Endothelial cell of umbilical vein (primary cell): Measurements from ENCODE around the gene CAPN14. TPM values are rescaled to one million over a fixed set of nuclear protein-coding genes. Genes with fewer than 3 reads are reported as not detected.

Source experiments
- BruUV-seq: library from RNA; stranded (reverse); fragments of 400-500 nt; replicated peaks from 2 replicates; lab custom pipeline; 2021; lab: Mats Ljungman, UMichigan
- CTCF ChIA-PET: fragments of 300-600, 350-600 bp; sonication (Branson Sonifier 250); formaldehyde crosslinking; loops from one replicate; lab custom pipeline; 2021; ENCODE audit warnings: antibody characterized with exemption, inconsistent platforms; lab: Charles Lee
- POLR2A ChIA-PET: fragments of 300-600, 350-600 bp; sonication (Branson Sonifier 250); formaldehyde crosslinking; loops from one replicate; lab custom pipeline; 2021; ENCODE audit warnings: antibody characterized with exemption, inconsistent platforms; lab: Charles Lee
- DNase-seq: peaks from one replicate; pipeline ENCODE4 v3.0.0-alpha.2; 2011; ENCODE audit warnings: low read depth, low spot score
- FAIRE-seq: peaks from 2 replicates; lab custom pipeline; 2011; peaks lifted over from hg19 to GRCh38; lab: Jason Lieb, UNC
- H2AFZ ChIP-seq: 2 replicates; pipeline ENCODE4 v1.6.0; 2012; ENCODE audit warnings: low read depth, low read length, control low read depth, inconsistent platforms
- H3K27ac ChIP-seq: 2 replicates; pipeline ENCODE4 v1.5.1; 2011; ENCODE audit warnings: low read depth, mild to moderate bottlenecking, control low read depth, low read length, moderate library complexity; ENCODE audit not compliant: insufficient read depth
- H3K27me3 ChIP-seq, 2 experiments: 2 replicates each; pipeline versions ENCODE4 v1.6.0 to v1.6.1; 2011; ENCODE audit warnings: low read length in 2 of 2, mixed read lengths in 1 of 2; ENCODE audit not compliant: control insufficient read depth in 2 of 2, insufficient read depth in 2 of 2
- H3K36me3 ChIP-seq, 2 experiments: 2 replicates in 1 of 2; 3 replicates in 1 of 2; pipeline ENCODE4 v1.5.1; 2011; ENCODE audit warnings: low read length in 2 of 2, mild to moderate bottlenecking in 1 of 2, moderate library complexity in 1 of 2; ENCODE audit not compliant: control insufficient read depth in 2 of 2, insufficient read depth in 2 of 2; ENCODE audit errors: extremely low read depth in 1 of 2
- H3K4me1 ChIP-seq: 3 replicates; pipeline ENCODE4 v1.5.1; 2011; ENCODE audit warnings: mild to moderate bottlenecking, low read length; ENCODE audit not compliant: control insufficient read depth, insufficient read depth; ENCODE audit errors: extremely low read depth
- H3K4me2 ChIP-seq: 2 replicates; pipeline ENCODE4 v1.6.1; 2011; ENCODE audit warnings: low read length, control low read depth, mixed read lengths; ENCODE audit not compliant: insufficient read depth
- H3K4me3 ChIP-seq, 3 experiments: fragments of 200-600 bp in 1 of 3; sonication (generic), shearing (Covaris generic) in 1 of 3; replicated peaks in 1 of 3; 2 replicates each; pipeline ENCODE4 v1.5.1; 2011 to 2016; ENCODE audit warnings: control low read depth in 3 of 3, low read length in 3 of 3, mild to moderate bottlenecking in 2 of 3, inconsistent platforms in 1 of 3, low read depth in 1 of 3, moderate library complexity in 1 of 3; ENCODE audit not compliant: insufficient read depth in 1 of 3
- H3K79me2 ChIP-seq: 2 replicates; pipeline ENCODE4 v1.6.0; 2012; ENCODE audit warnings: low read length, inconsistent platforms; ENCODE audit not compliant: control insufficient read depth, insufficient read depth
- H3K9ac ChIP-seq: replicated peaks from 2 replicates; pipeline ENCODE3; 2011; ENCODE audit warnings: low read length, control low read depth; ENCODE audit not compliant: insufficient read depth; ENCODE audit errors: extremely low read depth
- H3K9me1 ChIP-seq: replicated peaks from 3 replicates; pipeline ENCODE4 v1.6.0; 2011; ENCODE audit warnings: mild to moderate bottlenecking, low read length; ENCODE audit not compliant: control insufficient read depth, insufficient read depth; ENCODE audit errors: extremely low read depth
- H3K9me3 ChIP-seq: replicated peaks from 2 replicates; pipeline ENCODE4 v1.5.1; 2012; ENCODE audit warnings: low read length, inconsistent platforms; ENCODE audit not compliant: control insufficient read depth, insufficient read depth
- H4K20me1 ChIP-seq: replicated peaks from 2 replicates; pipeline ENCODE3; 2011; ENCODE audit warnings: mild to moderate bottlenecking, low read length; ENCODE audit not compliant: control insufficient read depth, insufficient read depth; ENCODE audit errors: extremely low read depth
- EZH2 ChIP-seq: IDR thresholded peaks from 2 replicates; pipeline ENCODE4 v1.6.1; 2012; ENCODE audit warnings: borderline replicate concordance, low read depth, mild to moderate bottlenecking, moderate library complexity, low read length, inconsistent platforms; ENCODE audit not compliant: severe bottlenecking
- FOS ChIP-seq: IDR thresholded peaks from 2 replicates; pipeline ENCODE4 v1.6.1; 2011; ENCODE audit warnings: mild to moderate bottlenecking, low read length, moderate library complexity, borderline replicate concordance; ENCODE audit not compliant: insufficient read depth
- GATA2 ChIP-seq: IDR thresholded peaks from 2 replicates; pipeline ENCODE4 v1.7.0; 2011; ENCODE audit warnings: low read depth, mild to moderate bottlenecking, moderate library complexity, mixed read lengths, low read length; ENCODE audit not compliant: insufficient read length, insufficient read depth
- JUN ChIP-seq: IDR thresholded peaks from 2 replicates; pipeline ENCODE4 v1.6.1; 2011; ENCODE audit warnings: borderline replicate concordance, low read depth; ENCODE audit not compliant: insufficient read length, insufficient read depth
- MYC ChIP-seq: IDR thresholded peaks from one replicate; pipeline ENCODE4 v1.6.1; 2011; ENCODE audit warnings: mild to moderate bottlenecking, low read depth, low read length
- POLR2A ChIP-seq: IDR thresholded peaks from 2 replicates; pipeline ENCODE4 v1.6.1; 2012; ENCODE audit warnings: low read depth, mild to moderate bottlenecking, control low read depth, low read length
- POLR2AphosphoS5 ChIP-seq: IDR thresholded peaks from 2 replicates; pipeline ENCODE4 v1.6.1; 2012; ENCODE audit warnings: low read depth, mild to moderate bottlenecking, control low read depth, low read length, moderate library complexity; ENCODE audit not compliant: insufficient read depth
- dilution Hi-C: fragments of 300-500 bp; cut with MboI; formaldehyde crosslinking; loops from one replicate; pipeline ENCODE4 v1.15.0; 2019; ENCODE audit warnings: low sequenced_read_pairs; ENCODE audit not compliant: extremely low pct_ligation_motif_present
- intact Hi-C: fragments of 100-400 bp; cut with micrococcal nuclease; formaldehyde crosslinking; loops from one replicate; pipeline ENCODE4 v1.10.0; 2022
- polyA plus RNA-seq, 4 experiments: library from polyadenylated mRNA; depleted of rRNA in 3 of 4; stranded (reverse) in 3 of 4; unstranded in 1 of 4; fragments of >200 nt; gene quantifications; 2 replicates each; pipeline versions ENCODE4 v1.2.1 to v1.2.3, GENCODE V29; 2011 to 2012; ENCODE audit warnings: missing spikeins in 1 of 4
- total RNA-seq: library from RNA; stranded (reverse); gene quantifications from 2 replicates; pipeline ENCODE4 v1.2.3, GENCODE V29; 2021
- TF ChIP-seq, protein P1 (sequence below), 2 donors: IDR thresholded peaks; 1 replicate in 1 of 2; 2 replicates in 1 of 2; pipeline ENCODE4 v1.5.1; 2011; ENCODE audit warnings: low read length in 2 of 2, mild to moderate bottlenecking in 2 of 2, moderate library complexity in 2 of 2, control low read depth in 1 of 2, inconsistent platforms in 1 of 2, low read depth in 1 of 2; ENCODE audit not compliant: insufficient read depth in 1 of 2; ENCODE audit errors: extremely low read depth in 1 of 2
- TF ChIP-seq, protein P2 (sequence below): IDR thresholded peaks from 2 replicates; pipeline ENCODE4 v1.6.1; 2011; ENCODE audit not compliant: insufficient read depth, insufficient read length

Gene CAPN14
- total and polyA plus RNA-seq, 2 donors (not counting 3 experiments of a cell fraction or from before 2014, with no cell fraction given) = 0.01 to 0.15 TPM

DNA sequence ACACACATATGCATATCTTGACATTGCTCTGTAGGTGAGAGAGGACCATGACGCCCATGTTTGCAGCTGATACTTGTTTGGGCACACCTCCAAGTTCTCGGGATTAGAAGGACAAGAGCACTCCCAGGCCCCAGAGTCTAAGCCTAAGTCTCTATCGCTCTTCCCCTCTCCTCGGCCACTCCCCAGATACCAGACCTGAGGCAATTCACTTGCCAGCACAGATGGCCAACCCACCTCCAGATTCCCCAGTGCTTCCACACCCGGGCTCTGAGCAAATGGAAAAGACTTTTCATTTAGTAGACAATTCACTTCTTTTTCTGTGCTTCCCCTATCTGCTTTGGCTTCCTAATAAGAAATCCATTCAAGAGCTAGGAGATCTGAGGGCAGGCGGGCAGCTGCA is 49.5 kb upstream of the CAPN14 start:
- no peak for FAIRE-seq
- no TSS peak for BruUV-seq
- dilution Hi-C loops = no loop called here

More for the DNA sequence above, 49.5 kb upstream of the CAPN14 start:
- no peaks in the 10 kb centered on the region for H3K4me1 ChIP-seq
- no peak overlapping the region for H2AFZ ChIP-seq
- no peak overlapping the region for H3K27ac ChIP-seq
- no peaks in the 10 kb centered on the region for H3K36me3 ChIP-seq
- CTCF ChIA-PET = no interaction called here
- no peaks in the 10 kb centered on the region for H4K20me1 ChIP-seq
- POLR2A ChIA-PET = interaction anchor here (0.7 kb wide), 1 partner anchor 206 kb away, joined by 3 read pairs; no protein-coding TSS in a partner anchor
- H3K27me3 ChIP-seq = no peaks in the 10 kb centered on the region
- intact Hi-C loops = loop anchor here (5.0 kb wide), 1 partner anchor 35 kb away; the partner anchor contains the start of gene EHD3
- H3K79me2 ChIP-seq = no peaks in the 10 kb centered on the region
- TF ChIP-seq MYC (no peak), JUN (no peak), POLR2A (no peak), GATA2 (no peak), FOS (no peak), POLR2AphosphoS5 (no peak), EZH2 (no peak)
- TF ChIP-seq, protein P1, sequence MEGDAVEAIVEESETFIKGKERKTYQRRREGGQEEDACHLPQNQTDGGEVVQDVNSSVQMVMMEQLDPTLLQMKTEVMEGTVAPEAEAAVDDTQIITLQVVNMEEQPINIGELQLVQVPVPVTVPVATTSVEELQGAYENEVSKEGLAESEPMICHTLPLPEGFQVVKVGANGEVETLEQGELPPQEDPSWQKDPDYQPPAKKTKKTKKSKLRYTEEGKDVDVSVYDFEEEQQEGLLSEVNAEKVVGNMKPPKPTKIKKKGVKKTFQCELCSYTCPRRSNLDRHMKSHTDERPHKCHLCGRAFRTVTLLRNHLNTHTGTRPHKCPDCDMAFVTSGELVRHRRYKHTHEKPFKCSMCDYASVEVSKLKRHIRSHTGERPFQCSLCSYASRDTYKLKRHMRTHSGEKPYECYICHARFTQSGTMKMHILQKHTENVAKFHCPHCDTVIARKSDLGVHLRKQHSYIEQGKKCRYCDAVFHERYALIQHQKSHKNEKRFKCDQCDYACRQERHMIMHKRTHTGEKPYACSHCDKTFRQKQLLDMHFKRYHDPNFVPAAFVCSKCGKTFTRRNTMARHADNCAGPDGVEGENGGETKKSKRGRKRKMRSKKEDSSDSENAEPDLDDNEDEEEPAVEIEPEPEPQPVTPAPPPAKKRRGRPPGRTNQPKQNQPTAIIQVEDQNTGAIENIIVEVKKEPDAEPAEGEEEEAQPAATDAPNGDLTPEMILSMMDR (IDR thresholded peaks at IDR 0.05; ENCODE audit: extremely low read depth in 1 of 2, insufficient read depth in 1 of 2, low read depth in 1 of 2, low read length in 2 of 2) = no peak
- TF ChIP-seq, protein P2, sequence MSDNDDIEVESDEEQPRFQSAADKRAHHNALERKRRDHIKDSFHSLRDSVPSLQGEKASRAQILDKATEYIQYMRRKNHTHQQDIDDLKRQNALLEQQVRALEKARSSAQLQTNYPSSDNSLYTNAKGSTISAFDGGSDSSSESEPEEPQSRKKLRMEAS = no peak
- H3K9me3 ChIP-seq = no peaks in the 10 kb centered on the region
- no peak overlapping the region for H3K4me2 ChIP-seq
- H3K4me3 ChIP-seq = no peak overlapping the region
- H3K9me1 ChIP-seq = no peaks in the 10 kb centered on the region
- no peak overlapping the region for H3K9ac ChIP-seq
- DNase-seq = no peak
